HCT116 (cell line): ENCODE results near the gene SARS1. TPM values are rescaled to one million over a fixed set of nuclear protein-coding genes. Genes with fewer than 3 reads are reported as not detected.

Source experiments
- ATAC-seq: fragments of 200-7000 bp; cut with Tn5 transposase; 2 replicates; pipeline ENCODE4 v1.9.1; 2020; ENCODE audit warnings: mild to moderate bottlenecking, moderate library complexity
- BruUV-seq: library from RNA; stranded (reverse); fragments of 400-500 nt; replicated peaks from 2 replicates; lab custom pipeline; 2021; lab: Mats Ljungman, UMichigan
- CTCF ChIA-PET: fragments of 300-600 bp; sonication (Branson Sonifier 250); formaldehyde crosslinking; loops from one replicate; lab custom pipeline; 2021; ENCODE audit warnings: antibody characterized with exemption; lab: Charles Lee
- POLR2A ChIA-PET: fragments of 300-600, 350-600 bp; sonication (Branson Sonifier 250); formaldehyde crosslinking; loops from one replicate; lab custom pipeline; 2021; ENCODE audit warnings: antibody characterized with exemption; lab: Charles Lee
- RAD21 ChIA-PET, 2 experiments: fragments of 300-600 bp; sonication (Branson Sonifier 250); formaldehyde crosslinking; loops; one replicate each; lab custom pipeline; 2023; ENCODE audit warnings: low total read pairs in 2 of 2; ENCODE audit not compliant: uncharacterized antibody in 2 of 2, unreplicated experiment in 2 of 2, low non-redundant PET in 1 of 2; lab: Charles Lee
- DNase-seq: peaks from one replicate; pipeline ENCODE4 v3.0.0-alpha.2; 2010; ENCODE audit warnings: low read depth, low spot score
- H2AFZ ChIP-seq: fragments of 200-600 bp; shearing (Covaris generic), sonication (generic); 2 replicates; pipeline ENCODE4 v1.6.1; 2017; ENCODE audit warnings: low read depth, mixed run types, mixed read lengths, antibody characterized with exemption, low read length; ENCODE audit not compliant: poor library complexity, severe bottlenecking
- H3K27ac ChIP-seq: 2 replicates; pipeline ENCODE4 v1.5.1; 2012; ENCODE audit warnings: low read depth, low read length
- H3K27me3 ChIP-seq: fragments of 200-600 bp; sonication (generic); 2 replicates; pipeline ENCODE4 v1.6.1; 2016; ENCODE audit warnings: mixed run types, low read length, mixed read lengths; ENCODE audit not compliant: insufficient read depth
- H3K36me3 ChIP-seq, 2 experiments: fragments of 200-500 bp in 1 of 2; fragments of 200-600 bp in 1 of 2; sonication (Bioruptor generic) in 1 of 2; sonication (generic) in 1 of 2; 2 replicates each; pipeline versions ENCODE4 v1.5.1 to v1.6.1; 2014 to 2016; ENCODE audit warnings: low read length in 2 of 2, inconsistent platforms in 1 of 2, mixed read lengths in 1 of 2, mixed run types in 1 of 2; ENCODE audit not compliant: insufficient read depth in 2 of 2, control insufficient read depth in 1 of 2
- H3K4me1 ChIP-seq, 2 experiments: fragments of 200-600 bp in 1 of 2; sonication (generic) in 1 of 2; 2 replicates each; pipeline versions ENCODE4 v1.5.1 to v1.6.1; 2012 to 2017; ENCODE audit warnings: low read length in 2 of 2, inconsistent platforms in 1 of 2, mild to moderate bottlenecking in 1 of 2, mixed read lengths in 1 of 2, mixed run types in 1 of 2, moderate library complexity in 1 of 2; ENCODE audit not compliant: insufficient read depth in 2 of 2, control insufficient read depth in 1 of 2
- H3K4me2 ChIP-seq: fragments of 200-600 bp; sonication (generic); 2 replicates; pipeline ENCODE4 v1.6.1; 2017; ENCODE audit warnings: mixed run types, low read length, mixed read lengths
- H3K4me3 ChIP-seq, 2 experiments: fragments of 200-600 bp in 1 of 2; sonication (generic) in 1 of 2; replicated peaks in 1 of 2; 2 replicates each; pipeline ENCODE4 v1.5.1; 2011 to 2016; ENCODE audit warnings: low read length in 2 of 2, control low read depth in 1 of 2, low read depth in 1 of 2, mild to moderate bottlenecking in 1 of 2, mixed read lengths in 1 of 2, mixed run types in 1 of 2
- H3K79me2 ChIP-seq: fragments of 200-600 bp; sonication (generic); 2 replicates; pipeline ENCODE4 v1.6.1; 2017; ENCODE audit warnings: mild to moderate bottlenecking, mixed run types, low read length, moderate library complexity, mixed read lengths; ENCODE audit not compliant: insufficient read depth
- H3K9ac ChIP-seq: fragments of 200-600 bp; sonication (generic); 2 replicates; pipeline ENCODE4 v1.6.1; 2016; ENCODE audit warnings: low read length, mixed read lengths
- H3K9me2 ChIP-seq: fragments of 200-600 bp; sonication (generic), shearing (Covaris generic); 2 replicates; pipeline ENCODE4 v1.6.1; 2017; ENCODE audit warnings: mixed run types, mild to moderate bottlenecking, moderate library complexity; ENCODE audit not compliant: insufficient read depth
- H3K9me3 ChIP-seq, 2 experiments: fragments of 200-500 bp in 1 of 2; fragments of 200-600 bp in 1 of 2; sonication (Bioruptor generic) in 1 of 2; sonication (generic) in 1 of 2; 2 replicates each; pipeline ENCODE4 v1.6.1; 2014 to 2017; ENCODE audit warnings: low read length in 2 of 2, mixed read lengths in 2 of 2, inconsistent platforms in 1 of 2, low read depth in 1 of 2, mild to moderate bottlenecking in 1 of 2, mixed run types in 1 of 2, moderate library complexity in 1 of 2; ENCODE audit not compliant: control insufficient read depth in 1 of 2, insufficient read depth in 1 of 2
- H4K20me1 ChIP-seq: fragments of 200-600 bp; sonication (generic), shearing (Covaris generic); 2 replicates; pipeline ENCODE4 v1.6.1; 2017; ENCODE audit warnings: mixed run types, mild to moderate bottlenecking, moderate library complexity; ENCODE audit not compliant: insufficient read depth
- ATF3 ChIP-seq: IDR thresholded peaks from 2 replicates; pipeline ENCODE4 v1.6.1; 2012
- CBX3 ChIP-seq: IDR thresholded peaks from 2 replicates; pipeline ENCODE4 v1.6.1; 2012; ENCODE audit warnings: low read depth
- CTCF ChIP-seq, 3 experiments: fragments of 200-600 bp in 1 of 3; sonication (generic) in 1 of 3; IDR thresholded peaks in 2 of 3; conservative IDR thresholded peaks in 1 of 3; 2 replicates each; pipeline ENCODE4 v1.5.1; 2012 to 2017; ENCODE audit warnings: low read depth in 2 of 3, low read length in 2 of 3, antibody characterized with exemption in 1 of 3, borderline replicate concordance in 1 of 3, control low read depth in 1 of 3, mild to moderate bottlenecking in 1 of 3, mixed read lengths in 1 of 3, mixed run types in 1 of 3, moderate library complexity in 1 of 3; ENCODE audit not compliant: insufficient read depth in 1 of 3
- EGR1 ChIP-seq: IDR thresholded peaks from 2 replicates; pipeline ENCODE4 v1.6.1; 2012; ENCODE audit warnings: low read depth
- ELF1 ChIP-seq: IDR thresholded peaks from 2 replicates; pipeline ENCODE4 v1.6.1; 2012; ENCODE audit warnings: low read depth, borderline replicate concordance
- EZH2 ChIP-seq: fragments of 200-600 bp; sonication (generic); IDR thresholded peaks from 2 replicates; pipeline ENCODE4 v1.6.1; 2017; ENCODE audit warnings: antibody characterized with exemption, mixed run types
- EZH2phosphoT487 ChIP-seq: fragments of 200-600 bp; IDR thresholded peaks from 2 replicates; pipeline ENCODE4 v1.6.1; 2018; ENCODE audit warnings: antibody characterized with exemption, borderline replicate concordance
- FOSL1 ChIP-seq: IDR thresholded peaks from 2 replicates; pipeline ENCODE4 v1.6.1; 2012; ENCODE audit warnings: low read depth
- JUND ChIP-seq: IDR thresholded peaks from 2 replicates; pipeline ENCODE4 v1.6.1; 2012
- MAX ChIP-seq: IDR thresholded peaks from 2 replicates; pipeline ENCODE4 v1.6.1; 2012
- POLR2A ChIP-seq: IDR thresholded peaks from 2 replicates; pipeline ENCODE4 v1.7.0; 2011; ENCODE audit warnings: borderline replicate concordance; ENCODE audit not compliant: insufficient read depth, insufficient read length; ENCODE audit errors: extremely low read depth
- POLR2AphosphoS5 ChIP-seq: IDR thresholded peaks from 2 replicates; pipeline ENCODE4 v1.6.1; 2011; ENCODE audit warnings: mild to moderate bottlenecking, low read depth, low read length, moderate library complexity
- RAD21 ChIP-seq: IDR thresholded peaks from 2 replicates; pipeline ENCODE4 v1.6.1; 2012; ENCODE audit warnings: low read depth, mild to moderate bottlenecking
- SIN3A ChIP-seq: IDR thresholded peaks from 2 replicates; pipeline ENCODE4 v1.6.1; 2012; ENCODE audit warnings: low read depth
- SP1 ChIP-seq: IDR thresholded peaks from 2 replicates; pipeline ENCODE4 v1.6.1; 2012; ENCODE audit warnings: low read depth
- SRF ChIP-seq: IDR thresholded peaks from 2 replicates; pipeline ENCODE4 v1.6.1; 2012; ENCODE audit warnings: low read depth
- TCF7L2 ChIP-seq: IDR thresholded peaks from 2 replicates; pipeline ENCODE4 v1.7.0; 2011; ENCODE audit warnings: borderline replicate concordance, inconsistent platforms; ENCODE audit not compliant: insufficient read depth, insufficient read length; ENCODE audit errors: extremely low read depth
- YY1 ChIP-seq: IDR thresholded peaks from 2 replicates; pipeline ENCODE4 v1.6.1; 2011; ENCODE audit warnings: low read length, low read depth, moderate library complexity, mild to moderate bottlenecking; ENCODE audit not compliant: insufficient replicate concordance; ENCODE audit errors: extremely low read depth
- ZBTB33 ChIP-seq: IDR thresholded peaks from 2 replicates; pipeline ENCODE4 v1.6.1; 2011; ENCODE audit warnings: mild to moderate bottlenecking, low read length, moderate library complexity; ENCODE audit not compliant: insufficient replicate concordance; ENCODE audit errors: extremely low read depth
- ZFX ChIP-seq: fragments of 450-650 bp; IDR thresholded peaks from 2 replicates; pipeline ENCODE4 v1.6.1; 2017
- intact Hi-C: fragments of 100-400 bp; cut with micrococcal nuclease; formaldehyde crosslinking; loops from 2 replicates; pipeline ENCODE4 v1.10.0; 2022
- total RNA-seq: library from RNA; stranded (reverse); gene quantifications from one replicate; pipeline ENCODE4 v1.2.1, GENCODE V29; 2021; ENCODE audit not compliant: unreplicated experiment

The SARS1 gene
- total RNA-seq, 1 experiment from 2014 or later, result 206 TPM

GRCh38 chr1:109206339-109206738, 7.4 kb upstream of the SARS1 start:
- H3K9me3 ChIP-seq, result no peaks in the 10 kb centered on the region
- ChIA-PET CTCF (interaction anchor here (1.0 to 1.2 kb wide), 2 partner anchors 8 to 13 kb away, joined by 3 to 4 read pairs; no protein-coding TSS in a partner anchor), POLR2A (interaction anchor here (1.5 kb wide), 1 partner anchor 8 kb away, joined by 5 read pairs; no protein-coding TSS in a partner anchor), RAD21 (no interaction called here)
- intact Hi-C loops, result loop anchor here (10.0 kb wide), 1 partner anchor 328 kb away; the partner anchor contains the start of gene GPR61
- H3K9ac ChIP-seq, result no peak overlapping the region
- H3K4me3 ChIP-seq, result no peak overlapping the region
- DNase-seq, result no peak
- no peak overlapping the region for H3K27ac ChIP-seq
- H3K36me3 ChIP-seq, result no peaks in the 10 kb centered on the region
- no peaks in the 10 kb centered on the region for H3K27me3 ChIP-seq
- no peak for TF ChIP-seq POLR2AphosphoS5
- TF ChIP-seq SRF, result no peak
- TF ChIP-seq MAX, result no peak
- no peak for TF ChIP-seq CBX3
- TF ChIP-seq TCF7L2, result no peak
- no peak for TF ChIP-seq SIN3A
- TF ChIP-seq YY1, result no peak
- no peak for TF ChIP-seq ZFX
- no peak for TF ChIP-seq ZBTB33
- no peak for TF ChIP-seq ELF1
- no peak for TF ChIP-seq CTCF (IDR thresholded peaks at IDR 0.05 in 2 of 3, conservative IDR thresholded peaks at IDR 0.05 in 1 of 3; ENCODE audit: borderline replicate concordance in 1 of 3, insufficient read depth in 1 of 3, low read depth in 2 of 3, low read length in 2 of 3)
- TF ChIP-seq EZH2, result no peak
- TF ChIP-seq EGR1, result no peak
- TF ChIP-seq RAD21, result no peak
- no peak for TF ChIP-seq POLR2A
- no peak for TF ChIP-seq FOSL1
- TF ChIP-seq ATF3, result no peak
- no peak for TF ChIP-seq SP1
- no peak for TF ChIP-seq JUND
- no peak for TF ChIP-seq EZH2phosphoT487
- no peak overlapping the region for H2AFZ ChIP-seq
- H3K9me2 ChIP-seq, result no peaks in the 10 kb centered on the region
- no TSS peak for BruUV-seq
- H3K4me2 ChIP-seq, result no peak overlapping the region
- ATAC-seq, result no peak
- H3K79me2 ChIP-seq, result no peaks in the 10 kb centered on the region
- no peaks in the 10 kb centered on the region for H4K20me1 ChIP-seq
- peaks cover 0 to 2% of the 10 kb centered on the region in 2 experiments; a peak in 2 of 4 replicates for H3K4me1 ChIP-seq
